Ishikawa (cell line): ENCODE results near the gene TPRG1L.
A peak's percentile ranks its signal among the peaks of the same experiment; 100 is the strongest.

Experiments
- EP300 ChIP-seq: IDR thresholded peaks from 2 replicates; pipeline ENCODE4 v1.6.1; 2012; ENCODE audit warnings: borderline replicate concordance
- FOXM1 ChIP-seq: IDR thresholded peaks from 2 replicates; pipeline ENCODE4 v1.6.1; 2012; ENCODE audit warnings: low read depth, borderline replicate concordance
- NFIC ChIP-seq: IDR thresholded peaks from 2 replicates; pipeline ENCODE4 v1.6.1; 2012
- YY1 ChIP-seq: IDR thresholded peaks from 2 replicates; pipeline ENCODE4 v1.6.1; 2012; ENCODE audit warnings: low read depth

GRCh38 chr1:3577711-3578432 lies 46.9 kb upstream of the TPRG1L start:
- TF ChIP-seq NFIC (peak; percentile 90), EP300 (peak; percentile 91), YY1 (no peak), FOXM1 (peak; percentile 86)
